Central memory CD4-positive, alpha-beta T cell (primary cell): ENCODE results near the gene ZSWIM7.
"Not testable (repeated sequence)": the region's sequence is repeated elsewhere in the genome, so short reads cannot be mapped to it uniquely, and the experiment has no call there.

ENCODE experiments used
- DNase-seq: peaks from one replicate; pipeline ENCODE4 v3.0.0; 2022

Gene ZSWIM7

GRCh38 chr17:15955793-15956541 is 43.5 kb downstream of the ZSWIM7 start:
- DNase-seq = no peak

- no peak for DNase-seq
These were observed 45.3 kb downstream of the ZSWIM7 start for GRCh38 chr17:15954222-15954621.

GRCh38 chr17:15952916-15953790 is 46.4 kb downstream of the ZSWIM7 start:
- DNase-seq = no peak

- no peak for DNase-seq
These were observed 47.4 kb downstream of the ZSWIM7 start for GRCh38 chr17:15952048-15952532.

GRCh38 chr17:15951368-15952047 is 48.0 kb downstream of the ZSWIM7 start:
- DNase-seq = no peak

GRCh38 chr17:15947976-15948752 is 51.3 kb downstream of the ZSWIM7 start:
- DNase-seq = no peak

GRCh38 chr17:15947271-15947670 is 52.2 kb downstream of the ZSWIM7 start:
- DNase-seq = no peak

- no peak for DNase-seq
These were observed 52.8 kb downstream of the ZSWIM7 start for GRCh38 chr17:15946611-15947120.

GRCh38 chr17:15945527-15946191 is 53.8 kb downstream of the ZSWIM7 start:
- DNase-seq = no peak

- DNase-seq = no peak
These were observed 54.6 kb downstream of the ZSWIM7 start, which contains the start of gene ADORA2B for GRCh38 chr17:15944759-15945526. Gene ADORA2B (plus strand): TSS chr17:15945130. CDS start chr17:15945249, 119 bp downstream.

GRCh38 chr17:15943971-15944758 is 55.3 kb downstream of the ZSWIM7 start:
- DNase-seq = no peak

GRCh38 chr17:15942207-15942833 is 57.2 kb downstream of the ZSWIM7 start:
- no peak for DNase-seq

GRCh38 chr17:15941781-15942180 is 57.7 kb downstream of the ZSWIM7 start:
- DNase-seq = no peak

GRCh38 chr17:15936481-15936880 is 63.0 kb downstream of the ZSWIM7 start:
- DNase-seq = not testable (repeated sequence)

GRCh38 chr17:15935891-15936290 is 63.6 kb downstream of the ZSWIM7 start:
- no peak for DNase-seq

GRCh38 chr17:15934866-15935265 is 64.6 kb downstream of the ZSWIM7 start:
- no peak for DNase-seq

- no peak for DNase-seq
These were observed 68.1 kb downstream of the ZSWIM7 start for GRCh38 chr17:15931394-15931793.

- DNase-seq = no peak
These were observed 69.1 kb downstream of the ZSWIM7 start for GRCh38 chr17:15930426-15930825.

GRCh38 chr17:15929941-15930340 is 69.6 kb downstream of the ZSWIM7 start:
- no peak for DNase-seq
